GM18868 (cell line): ENCODE results near the gene MAPK4.
"Not testable (repeated sequence)": the region's sequence is repeated elsewhere in the genome, so short reads cannot be mapped to it uniquely, and the experiment has no call there.

Source experiments
- ATAC-seq: cut with Tn5 transposase; IDR thresholded peaks from one replicate; pipeline ENCODE4 v1.9.1; 2021; ENCODE audit warnings: mild to moderate bottlenecking, moderate library complexity; ENCODE audit not compliant: unreplicated experiment

MAPK4 gene

DNA sequence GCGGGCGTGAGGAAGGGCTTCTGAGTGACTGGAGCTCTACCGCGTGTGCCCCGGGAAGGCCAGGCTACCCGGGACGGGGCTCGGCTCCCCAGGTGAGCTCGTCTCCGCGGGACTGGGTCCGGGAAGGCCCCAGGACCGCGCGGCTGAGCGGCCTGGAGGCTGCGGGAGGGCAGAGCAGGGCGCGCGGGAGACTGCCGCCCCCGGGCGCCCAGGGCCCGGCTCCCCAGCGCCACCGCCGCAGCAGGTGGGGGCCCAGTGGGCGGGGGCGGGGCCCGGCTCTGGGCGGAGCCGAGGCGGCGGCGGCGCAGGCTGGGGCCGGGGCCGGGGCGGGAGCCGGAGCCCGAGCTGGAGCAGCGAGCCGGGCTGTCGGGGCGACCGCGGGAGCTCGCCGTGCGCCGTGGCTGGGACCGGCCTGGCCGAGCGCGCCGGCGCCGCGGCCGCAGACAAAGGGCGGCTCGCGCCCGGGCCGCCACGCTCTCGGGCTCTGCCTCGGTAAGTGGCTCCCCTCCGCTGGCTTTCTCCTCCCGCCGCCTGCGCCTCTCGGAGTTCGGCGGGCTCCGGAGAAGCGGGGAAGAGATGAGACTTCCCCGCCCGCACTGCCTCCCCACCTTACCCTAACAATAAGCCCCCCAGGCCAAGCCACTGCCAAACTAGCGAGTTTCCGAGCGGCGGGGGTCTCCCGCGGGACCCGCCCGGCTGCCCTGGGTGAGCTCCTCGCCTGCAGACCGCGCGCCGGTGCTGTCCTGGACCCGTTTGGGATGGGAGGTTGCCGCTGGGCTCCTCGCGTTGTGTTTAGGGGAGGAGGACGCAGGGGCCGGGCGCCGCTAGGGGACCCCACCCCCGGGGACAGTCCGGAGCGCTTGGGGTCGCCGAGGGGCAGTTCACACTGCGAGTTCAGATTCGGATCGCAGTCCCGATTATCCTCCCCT is at the start of gene MAPK4:
TSS of gene MAPK4 (plus strand) at position 336 of the 929 bp plus-strand sequence. CDS start 103,872 bp downstream, outside the sequence.
- ATAC-seq, result no peak

GRCh38 chr18:50517277-50517676 is 42.6 kb upstream of the MAPK4 start:
- not testable (repeated sequence) for ATAC-seq

DNA sequence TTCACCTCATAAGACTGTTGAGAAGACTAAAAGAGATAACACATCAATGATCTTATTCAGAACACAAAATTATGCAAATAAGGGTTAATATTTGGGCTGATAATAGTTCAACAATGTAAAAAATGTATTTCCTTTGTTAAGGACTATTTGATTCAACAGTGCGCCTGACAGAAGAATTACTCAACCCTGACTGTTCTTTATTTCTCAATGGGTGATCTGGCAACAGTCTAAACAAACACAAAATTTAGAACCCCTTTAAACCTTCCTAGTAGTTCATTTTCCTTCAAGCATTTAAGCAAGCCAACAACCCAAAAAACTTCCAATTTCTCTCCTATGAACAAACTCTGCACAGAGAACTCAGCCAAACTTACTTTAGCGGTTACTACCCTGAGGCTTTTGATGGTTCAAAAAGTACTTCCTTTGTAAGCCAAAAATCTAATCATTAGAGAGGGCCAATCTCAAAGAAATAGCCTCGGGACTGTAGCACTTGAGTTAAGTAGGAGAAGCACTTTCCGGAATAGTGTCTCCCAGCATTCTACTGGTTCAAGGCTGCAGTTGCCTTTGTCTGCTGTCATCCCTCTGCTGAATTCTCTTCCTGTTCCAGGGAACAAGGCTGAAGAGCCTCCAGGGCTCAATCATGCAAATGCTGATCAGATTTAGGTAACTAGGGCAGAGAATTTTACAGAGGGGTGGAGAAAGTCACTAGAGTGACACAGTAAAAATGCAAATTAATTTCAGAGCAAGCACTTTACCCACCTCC is 40.9 kb upstream of the MAPK4 start:
- ATAC-seq, result no peak

GRCh38 chr18:50523165-50523564 is 36.7 kb upstream of the MAPK4 start:
- no peak for ATAC-seq

DNA sequence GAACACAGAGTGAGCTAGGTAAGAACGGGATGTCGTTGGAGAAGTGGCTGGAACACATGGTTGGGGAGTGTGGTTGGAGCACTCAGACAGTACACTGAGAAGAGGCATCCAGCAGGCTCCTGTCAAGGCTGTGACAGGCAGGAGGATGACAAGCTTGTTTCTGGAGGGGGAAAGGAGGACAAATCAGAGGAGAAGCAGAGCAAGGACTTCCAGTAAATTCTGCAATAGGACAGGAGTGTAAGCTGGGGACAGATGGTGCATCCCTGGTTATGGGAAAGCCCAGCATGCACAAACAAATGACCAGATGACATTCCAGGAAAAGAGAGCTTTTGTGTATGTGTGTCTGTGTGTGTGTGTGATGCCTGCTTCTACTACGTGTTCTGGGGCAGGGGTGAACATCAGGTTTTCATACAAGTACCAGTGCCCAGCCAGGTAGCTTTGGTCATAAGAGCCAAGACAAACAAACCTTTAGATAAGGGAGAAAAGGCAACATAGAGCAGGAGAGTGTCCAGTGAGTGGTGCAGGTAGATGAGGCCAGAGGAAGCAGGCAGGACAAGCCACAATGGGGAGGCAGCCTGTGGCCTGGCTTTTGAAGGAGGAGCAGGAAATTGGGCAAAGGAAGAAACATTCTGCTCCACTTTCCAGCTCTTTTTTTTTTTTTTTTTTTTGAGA is 32.1 kb upstream of the MAPK4 start:
- no peak for ATAC-seq

- no peak for ATAC-seq
Measured at GRCh38 chr18:50528806-50529205, 31.1 kb upstream of the MAPK4 start.

DNA sequence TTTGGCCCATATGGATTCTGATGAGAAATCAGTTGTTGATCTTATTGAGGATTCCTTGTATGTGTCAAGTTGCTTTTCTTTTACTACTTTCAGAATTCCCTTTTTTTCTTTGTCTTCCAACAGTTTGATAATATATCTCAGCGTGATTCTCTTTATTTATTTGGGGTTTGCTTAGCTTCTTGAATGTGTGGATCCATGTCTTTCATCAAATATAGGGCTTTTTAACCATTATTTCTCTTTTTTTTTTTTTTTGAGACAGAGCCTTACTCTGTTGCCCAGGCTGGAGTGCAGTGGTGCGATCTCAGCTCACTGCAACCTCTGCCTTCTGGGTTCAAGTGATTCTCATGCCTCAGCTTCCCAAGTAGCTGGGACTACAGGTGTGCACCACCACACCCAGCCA is 26.1 kb upstream of the MAPK4 start:
- not testable (repeated sequence) for ATAC-seq

DNA sequence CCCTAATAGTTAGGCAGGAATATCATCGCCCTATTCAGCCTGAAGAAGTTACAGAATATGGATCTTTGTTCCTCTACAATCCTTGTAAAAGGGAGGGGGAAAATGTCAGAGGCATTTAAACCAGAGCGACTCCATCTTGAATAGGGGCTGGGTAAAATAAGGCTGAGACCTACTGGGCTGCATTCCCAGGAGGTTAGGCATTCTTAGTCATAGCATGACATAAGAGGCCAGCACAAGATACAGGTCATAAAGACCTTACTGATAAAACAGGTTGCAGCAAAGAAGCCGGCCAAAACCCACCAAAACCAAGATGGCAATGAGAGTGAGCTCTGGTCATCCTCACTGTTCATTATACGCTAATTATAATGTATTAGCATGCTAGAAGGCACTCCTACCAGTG is 15.4 kb upstream of the MAPK4 start:
- not testable (repeated sequence) for ATAC-seq

DNA sequence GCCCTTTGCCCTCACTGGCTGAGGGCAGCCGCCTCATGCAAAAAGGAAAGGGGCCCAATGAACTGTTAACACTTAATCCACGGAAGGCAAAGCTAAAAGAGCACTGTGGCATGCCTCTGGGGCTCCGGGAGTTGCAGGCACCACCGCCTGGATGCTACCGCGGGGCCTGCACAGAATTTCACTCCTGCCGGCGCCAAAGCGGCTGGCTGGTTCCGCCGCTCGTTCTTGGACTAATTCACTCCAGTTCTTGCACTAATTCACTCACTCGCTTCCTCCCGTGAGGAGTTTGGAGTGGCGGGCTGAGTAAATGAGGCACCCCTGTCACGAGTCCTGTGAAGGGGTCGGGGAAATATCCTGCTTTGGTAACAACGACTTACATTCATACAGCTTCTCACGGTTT is 14.0 kb upstream of the MAPK4 start:
- no peak for ATAC-seq

DNA sequence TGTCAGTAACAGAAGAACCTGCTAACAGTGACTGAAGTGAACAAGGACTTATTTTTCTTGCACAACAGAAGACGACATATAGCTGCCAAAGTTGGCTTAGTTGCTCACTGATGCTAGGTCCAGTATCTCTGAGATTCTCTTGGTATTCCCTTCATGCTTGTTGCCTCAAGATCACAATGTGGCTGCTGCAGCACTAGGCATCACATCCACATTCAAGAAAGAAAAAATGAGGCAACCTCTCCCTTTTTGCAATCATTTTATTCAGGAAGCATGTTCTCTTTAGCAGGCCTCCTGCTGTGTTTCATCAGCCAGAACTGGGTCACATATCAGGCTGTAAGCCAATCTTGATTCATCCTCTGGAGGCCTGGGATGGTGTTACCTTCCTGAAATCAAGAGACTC is 11.7 kb upstream of the MAPK4 start:
- ATAC-seq, result no peak

DNA sequence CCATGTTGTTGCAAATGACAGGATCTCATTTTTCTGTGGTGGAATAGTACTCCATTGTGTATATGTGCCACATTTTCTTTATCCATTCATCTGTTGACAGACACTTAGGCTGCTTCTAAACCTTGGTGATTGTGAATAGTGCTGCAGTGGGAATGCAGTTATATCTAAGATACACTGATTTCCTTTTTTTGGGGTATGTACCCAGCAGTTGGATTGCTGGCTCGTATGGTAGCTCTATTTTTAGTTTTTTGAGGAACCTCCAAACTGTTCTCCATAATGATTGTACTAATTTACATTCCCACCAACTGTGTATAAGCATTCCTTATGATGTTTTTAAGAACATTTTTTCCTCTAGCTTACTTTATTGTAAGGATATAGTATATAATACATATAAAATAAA is 8.2 kb upstream of the MAPK4 start:
- not testable (repeated sequence) for ATAC-seq

GRCh38 chr18:50558157-50558556 is 1.7 kb upstream of the MAPK4 start:
- no peak for ATAC-seq

DNA sequence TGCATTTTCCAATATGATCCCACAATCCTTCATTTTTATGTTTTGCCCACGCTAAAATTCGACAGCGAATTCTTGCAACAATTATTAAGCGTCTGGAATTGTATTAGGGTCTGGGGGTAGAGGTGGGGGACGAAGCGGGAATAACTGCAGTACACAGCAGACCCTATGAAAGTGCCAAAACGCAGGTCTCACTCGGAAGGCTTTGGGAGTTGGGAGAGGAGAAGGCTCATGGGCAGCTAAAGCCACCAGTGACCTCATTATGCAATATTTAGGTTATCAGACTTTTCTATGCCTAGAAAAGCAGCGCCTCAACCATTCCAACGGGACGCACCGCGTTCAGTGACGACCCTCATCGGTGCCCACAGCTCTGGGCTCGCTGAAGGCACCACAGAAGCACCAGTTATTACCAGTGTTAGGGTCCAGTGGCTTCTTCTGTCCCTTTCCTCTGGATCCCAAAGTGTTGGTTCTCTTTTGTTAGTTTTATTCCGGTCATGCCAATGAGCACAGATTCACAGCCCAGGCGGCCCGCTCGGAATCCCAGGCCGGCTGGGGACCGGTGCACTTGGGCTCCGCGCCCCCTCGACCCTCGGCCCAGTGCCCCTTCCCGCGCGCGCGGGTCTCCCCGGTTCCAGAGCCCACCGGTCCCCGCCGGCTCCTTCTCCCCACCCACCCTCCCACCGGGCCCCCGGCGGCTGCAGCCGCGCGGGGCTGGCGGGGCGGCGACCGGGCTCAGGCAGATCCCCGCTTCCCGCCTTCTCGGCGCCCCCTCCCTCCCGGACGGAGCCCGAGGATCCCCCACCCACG is 737 bp upstream of the MAPK4 start:
- ATAC-seq, result no peak

DNA sequence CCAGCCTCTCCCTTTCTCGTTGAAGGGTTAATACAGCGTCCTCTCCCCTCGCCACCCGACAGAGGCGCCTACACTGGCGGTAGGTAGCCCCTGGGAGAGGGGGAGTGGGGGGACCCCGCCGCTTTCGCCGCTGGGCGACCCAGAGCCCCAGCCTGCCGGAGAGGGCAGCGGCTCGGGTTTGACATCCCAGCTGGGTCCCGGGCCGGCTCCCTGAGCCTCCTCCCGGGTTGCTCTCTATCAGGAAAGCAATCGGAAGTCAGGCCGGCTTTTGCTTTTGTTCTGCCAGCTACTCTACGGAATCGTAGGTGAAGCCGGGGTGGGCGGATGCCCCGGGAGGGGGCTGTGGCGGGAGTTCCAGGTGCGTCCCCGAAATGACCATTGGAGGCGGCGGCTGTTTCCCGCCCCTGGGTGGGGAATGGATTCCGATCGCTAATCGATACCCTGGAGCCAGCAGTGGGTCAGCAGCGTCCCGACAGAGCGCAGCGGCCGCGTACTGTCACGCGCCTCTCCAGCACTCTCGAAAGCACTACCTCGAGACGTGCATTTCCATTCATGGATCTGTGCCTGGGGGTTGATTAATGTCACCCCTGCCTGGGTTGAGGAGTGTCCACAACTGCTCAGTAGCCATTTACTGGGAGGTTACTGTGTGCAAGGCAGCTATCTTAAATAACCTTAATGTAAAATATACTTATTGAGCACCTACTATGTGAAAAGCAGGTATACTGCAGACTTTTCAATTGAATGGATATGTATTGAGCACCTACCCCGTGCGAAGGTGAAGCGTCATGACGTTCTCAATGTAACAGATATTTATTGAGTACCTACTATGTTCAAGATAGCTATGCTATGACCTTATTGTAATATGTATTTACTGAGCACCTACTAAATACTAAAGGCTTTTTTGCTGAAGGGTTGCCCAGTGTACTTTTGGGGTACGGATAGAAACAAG is 1.1 kb downstream of the MAPK4 start:
- ATAC-seq, result no peak

- not testable (repeated sequence) for ATAC-seq
Measured at GRCh38 chr18:50562258-50562657, 2.4 kb downstream of the MAPK4 start.

DNA sequence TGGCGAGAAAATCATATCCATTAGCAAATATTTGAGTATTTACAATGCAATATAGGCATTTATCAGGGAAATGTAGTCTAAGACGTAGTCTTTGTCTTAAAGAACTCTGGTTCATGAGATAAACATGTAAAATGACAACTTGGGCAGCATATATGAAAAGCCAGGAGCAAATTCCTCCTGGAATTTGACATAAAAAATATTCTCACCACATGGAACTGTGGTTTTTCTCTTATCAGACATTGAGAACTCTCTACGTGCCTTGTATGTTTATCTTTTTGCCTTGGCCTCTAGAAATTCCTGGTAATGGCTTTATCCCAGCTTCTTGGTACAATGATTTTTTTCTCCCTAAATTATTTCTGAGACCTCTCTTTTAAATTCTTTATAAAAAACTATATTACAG is 2.8 kb downstream of the MAPK4 start:
- no peak for ATAC-seq

DNA sequence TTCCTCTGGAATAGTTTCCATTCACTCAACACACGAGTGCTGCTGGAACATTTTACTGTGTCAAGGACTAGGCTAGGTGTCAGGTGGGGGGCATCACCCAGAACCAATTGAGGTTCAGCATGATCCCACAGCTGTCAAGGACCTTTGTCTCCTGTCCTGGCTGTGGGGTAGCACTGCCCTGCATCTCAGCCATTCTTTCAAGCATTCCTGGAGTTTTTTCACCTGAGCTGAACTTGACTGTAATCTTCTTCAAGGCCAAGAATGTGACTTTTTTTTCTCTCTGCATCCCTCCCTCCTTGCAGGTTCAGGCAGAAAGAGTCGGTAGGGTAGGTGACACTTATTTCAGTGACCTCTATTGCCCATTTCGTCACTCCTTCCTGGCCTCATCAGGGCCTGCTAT is 3.5 kb downstream of the MAPK4 start:
- ATAC-seq, result no peak

- ATAC-seq, result no peak
Measured at GRCh38 chr18:50569930-50570329, 10.0 kb downstream of the MAPK4 start.

- ATAC-seq, result no peak
Measured at GRCh38 chr18:50571606-50572005, 11.7 kb downstream of the MAPK4 start.
